Loucy (cell line): Measurements from ENCODE around the gene GALNT7.

Experiments
- EZH2phosphoT487 ChIP-seq: fragments of 200-600 bp; IDR thresholded peaks from 2 replicates; pipeline ENCODE4 v1.6.1; 2018; ENCODE audit warnings: antibody characterized with exemption, mild to moderate bottlenecking, moderate library complexity, borderline replicate concordance
- TF ChIP-seq, protein P1 (sequence below): fragments of 200-600 bp; sonication (generic); conservative IDR thresholded peaks from 2 replicates; pipeline ENCODE4 v1.5.1; 2014; ENCODE audit warnings: mild to moderate bottlenecking, antibody characterized with exemption, low read length

DNA sequence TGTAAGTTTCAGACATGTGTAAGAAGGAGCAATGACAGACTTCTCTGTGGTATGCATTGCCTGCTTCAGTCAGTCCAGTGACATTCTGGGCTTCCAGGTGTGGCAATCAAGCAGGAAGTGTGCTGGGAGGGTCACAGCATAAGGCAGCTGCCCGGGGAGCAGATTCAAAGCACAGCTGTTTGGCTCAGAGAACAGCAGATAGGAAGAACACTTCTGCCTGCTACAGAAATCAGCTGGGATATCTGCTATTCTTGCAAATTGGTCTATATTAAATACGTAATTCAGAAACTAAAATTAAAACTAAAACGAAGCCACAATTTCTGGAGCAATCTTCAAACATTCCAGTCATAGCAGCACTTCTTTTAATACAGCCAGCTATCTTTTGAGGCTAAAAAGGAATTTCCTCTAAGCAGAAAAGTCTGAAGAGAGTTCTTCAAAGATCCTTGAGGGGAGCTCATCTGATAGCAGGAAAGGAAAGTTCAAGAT, 47.5 kb upstream of the GALNT7 start:
- TF ChIP-seq, protein P1, sequence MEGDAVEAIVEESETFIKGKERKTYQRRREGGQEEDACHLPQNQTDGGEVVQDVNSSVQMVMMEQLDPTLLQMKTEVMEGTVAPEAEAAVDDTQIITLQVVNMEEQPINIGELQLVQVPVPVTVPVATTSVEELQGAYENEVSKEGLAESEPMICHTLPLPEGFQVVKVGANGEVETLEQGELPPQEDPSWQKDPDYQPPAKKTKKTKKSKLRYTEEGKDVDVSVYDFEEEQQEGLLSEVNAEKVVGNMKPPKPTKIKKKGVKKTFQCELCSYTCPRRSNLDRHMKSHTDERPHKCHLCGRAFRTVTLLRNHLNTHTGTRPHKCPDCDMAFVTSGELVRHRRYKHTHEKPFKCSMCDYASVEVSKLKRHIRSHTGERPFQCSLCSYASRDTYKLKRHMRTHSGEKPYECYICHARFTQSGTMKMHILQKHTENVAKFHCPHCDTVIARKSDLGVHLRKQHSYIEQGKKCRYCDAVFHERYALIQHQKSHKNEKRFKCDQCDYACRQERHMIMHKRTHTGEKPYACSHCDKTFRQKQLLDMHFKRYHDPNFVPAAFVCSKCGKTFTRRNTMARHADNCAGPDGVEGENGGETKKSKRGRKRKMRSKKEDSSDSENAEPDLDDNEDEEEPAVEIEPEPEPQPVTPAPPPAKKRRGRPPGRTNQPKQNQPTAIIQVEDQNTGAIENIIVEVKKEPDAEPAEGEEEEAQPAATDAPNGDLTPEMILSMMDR = no peak
- no peak for TF ChIP-seq EZH2phosphoT487
